Activated naive CD4-positive, alpha-beta T cell treated with anti-CD3 and anti-CD28 coated beads, Interleukin-2, amount 50 U/mL, for 72 hours (primary cell): ENCODE measurements around the gene UBE2C. TPM values are rescaled to one million over a fixed set of nuclear protein-coding genes. Genes with fewer than 3 reads are reported as not detected.
"Not testable (repeated sequence)": the region's sequence is repeated elsewhere in the genome, so short reads cannot be mapped to it uniquely, and the experiment has no call there.

Experiments used
- ATAC-seq, 2 donors: fragments of 150-1000 bp; cut with Tn5 transposase; 2 replicates each; pipeline ENCODE4 v1.10.0; 2021; ENCODE audit warnings: mild to moderate bottlenecking in 2 of 2, moderate library complexity in 2 of 2
- DNase-seq, 2 donors: peaks; one replicate each; pipeline ENCODE4 v3.0.0; 2021 to 2022; ENCODE audit warnings: low spot score in 2 of 2
- H3K27ac Mint-ChIP-seq, 2 donors: one replicate each; pipeline ENCODE4 v1.8.0; 2022; ENCODE audit warnings: mild to moderate bottlenecking in 2 of 2, mixed read lengths in 2 of 2
- H3K36me3 Mint-ChIP-seq, 2 donors: one replicate each; pipeline ENCODE4 v1.8.0; 2022; ENCODE audit warnings: mixed read lengths in 2 of 2
- H3K9me3 Mint-ChIP-seq, 2 donors: one replicate each; pipeline ENCODE4 v1.8.0; 2022; ENCODE audit warnings: mixed read lengths in 2 of 2
- total RNA-seq, 2 donors: library from RNA; stranded (reverse); gene quantifications; one replicate each; pipeline ENCODE4 v1.2.3, GENCODE V29; 2022

UBE2C gene
- total RNA-seq, 2 donors from 2014 or later: 200 to 371 TPM

DNA sequence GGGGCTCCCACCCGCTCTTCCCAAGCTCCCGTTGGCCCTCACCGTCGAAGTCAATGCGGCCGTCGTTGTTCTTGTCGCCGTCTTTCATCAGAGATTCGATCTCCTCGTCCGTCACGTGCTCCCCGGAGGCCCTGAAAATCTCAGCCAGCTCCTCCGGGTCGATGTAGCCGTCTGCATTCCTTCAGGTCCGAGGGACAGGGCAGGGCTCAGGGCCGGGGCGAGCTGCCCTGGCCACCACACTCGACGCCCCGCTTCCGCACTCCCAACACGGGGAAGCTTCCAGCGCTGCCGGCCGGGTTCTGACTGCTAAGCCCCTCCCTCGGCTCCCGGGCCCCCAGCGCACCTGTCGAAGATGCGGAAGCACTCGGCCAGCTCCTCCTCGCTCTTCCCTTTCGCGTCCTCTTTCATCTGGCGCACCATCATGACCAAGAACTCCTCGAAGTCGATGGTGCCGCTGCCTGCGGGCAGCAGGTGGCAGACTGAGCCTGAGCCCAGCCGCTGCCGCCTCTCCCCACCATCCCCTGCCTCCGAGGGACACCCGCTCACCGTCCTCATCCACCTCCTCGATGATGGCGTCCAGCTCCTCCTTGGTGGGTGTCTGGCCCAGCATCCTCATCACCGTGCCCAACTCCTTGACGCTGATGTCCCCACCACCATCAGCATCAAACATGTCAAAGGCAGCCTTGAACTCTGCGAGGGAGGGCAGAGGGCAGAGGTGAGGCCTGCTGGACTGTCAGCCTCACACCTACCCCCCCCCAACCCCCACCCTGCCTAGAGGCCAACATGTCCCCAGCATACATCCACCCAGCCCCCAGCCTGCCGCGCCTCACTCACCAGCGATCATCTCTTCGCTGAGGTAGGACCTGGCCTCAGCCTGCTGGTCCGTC lies 11.7 kb downstream of the UBE2C start:
- ATAC-seq (peak; percentile 69 to 87), DNase-seq (peak in 1 of 2 donors; percentile 52)
- H3K9me3 Mint-ChIP-seq: no peaks in the 10 kb centered on the region
- peak overlapping the region; percentile 8 to 56 for H3K27ac Mint-ChIP-seq
- peaks cover 0 to 9% of the 10 kb centered on the region in 2 donors for H3K36me3 Mint-ChIP-seq

DNA sequence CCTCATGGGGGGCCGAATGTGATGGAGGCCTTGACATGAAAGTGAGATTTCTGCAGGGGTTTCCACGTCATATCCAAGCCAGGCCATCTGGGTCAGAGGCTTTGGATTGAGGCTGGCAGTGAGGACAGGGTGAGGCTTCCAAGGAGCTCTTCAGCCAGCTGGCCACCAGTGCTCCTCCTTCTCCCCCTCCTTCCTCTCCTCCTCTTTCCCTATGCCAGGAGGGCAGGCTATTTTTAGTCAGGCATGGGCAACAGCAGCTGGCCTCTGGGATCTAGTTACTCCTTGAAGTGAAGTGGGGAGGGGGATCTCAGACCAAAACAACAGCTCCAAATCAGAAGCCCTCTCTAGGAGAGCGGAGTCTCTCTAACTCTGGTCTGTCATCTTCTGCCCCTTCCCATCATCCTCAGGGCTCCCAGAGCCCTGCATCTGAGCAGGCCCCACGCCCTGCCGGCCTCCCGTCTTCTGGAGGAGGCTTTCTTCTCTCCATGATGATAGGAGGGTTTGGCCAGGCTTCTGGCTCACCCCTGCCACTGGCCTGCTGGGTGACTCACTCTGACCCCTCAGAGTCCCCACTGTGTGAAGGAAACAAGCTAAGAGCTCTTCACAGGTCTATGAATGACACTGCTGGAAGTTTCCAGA lies 14.1 kb downstream of the UBE2C start:
- DNase-seq: no peak
- Mint-ChIP-seq H3K27ac (no peak overlapping the region), H3K36me3 (peaks cover 0 to 9% of the 10 kb centered on the region in 2 donors), H3K9me3 (no peaks in the 10 kb centered on the region)
- ATAC-seq: no peak

DNA sequence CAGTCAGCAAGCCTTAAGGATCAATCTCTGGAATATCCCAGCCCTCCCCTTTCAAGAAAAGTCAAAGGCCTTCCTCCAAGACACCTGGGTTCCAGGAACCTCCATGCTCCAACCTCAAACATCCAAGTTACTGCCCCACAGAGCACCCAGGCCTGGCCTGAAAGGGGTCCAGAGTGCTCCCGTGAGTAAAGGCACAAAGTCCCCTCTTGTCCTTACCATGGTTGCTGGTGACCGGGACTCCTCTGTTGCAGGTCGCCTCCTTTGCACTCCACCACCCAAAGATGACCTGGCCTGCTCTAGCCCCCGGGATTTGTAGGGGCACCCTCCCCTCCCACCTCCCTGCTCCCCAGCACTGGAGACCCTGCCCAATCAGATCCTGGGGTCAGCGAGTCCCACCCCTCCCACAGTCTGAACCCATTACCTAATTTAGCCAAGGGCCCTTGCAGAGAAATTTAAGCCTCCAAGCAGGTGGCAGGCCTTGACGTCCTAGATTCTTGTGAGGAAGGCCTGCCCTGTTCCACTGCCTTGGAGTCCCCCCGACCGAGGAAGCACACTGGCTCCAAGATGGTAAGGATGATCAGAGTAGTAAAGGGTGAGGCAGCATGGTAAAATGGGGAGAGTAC lies 14.7 kb downstream of the UBE2C start, which contains the start of gene TNNC2:
Gene TNNC2 (minus strand): TSS at position 283 of the 623 bp plus-strand sequence. CDS start 64 bp downstream, at position 219.
- Mint-ChIP-seq H3K36me3 (peaks cover 0 to 9% of the 10 kb centered on the region in 2 donors), H3K9me3 (no peaks in the 10 kb centered on the region), H3K27ac (no peak within 1 kb of the TSS)
- DNase-seq (no peak), ATAC-seq (no peak)

DNA sequence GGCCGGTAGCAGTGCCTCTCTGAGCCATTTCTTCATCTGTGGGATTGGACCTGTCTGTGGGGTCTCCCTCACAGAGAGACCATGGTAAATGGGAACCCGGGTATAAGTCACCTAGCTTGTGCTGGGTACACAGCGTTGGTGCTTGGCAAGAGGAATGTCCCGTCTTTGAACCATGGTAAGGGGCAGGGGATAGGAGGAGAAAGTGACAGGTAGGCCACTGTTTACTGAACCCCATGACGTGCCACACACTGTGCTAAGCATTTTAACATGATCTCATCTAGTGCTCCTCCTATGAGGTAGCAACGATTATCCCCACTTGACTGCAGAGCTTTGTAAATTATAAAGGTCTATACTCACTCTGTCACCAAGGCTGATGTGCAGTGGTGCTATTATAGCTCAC lies 15.3 kb downstream of the UBE2C start:
- DNase-seq (no peak), ATAC-seq (no peak)
- H3K9me3 Mint-ChIP-seq: no peaks in the 10 kb centered on the region
- no peak overlapping the region for H3K27ac Mint-ChIP-seq
- H3K36me3 Mint-ChIP-seq: peaks cover 0 to 9% of the 10 kb centered on the region in 2 donors

DNA sequence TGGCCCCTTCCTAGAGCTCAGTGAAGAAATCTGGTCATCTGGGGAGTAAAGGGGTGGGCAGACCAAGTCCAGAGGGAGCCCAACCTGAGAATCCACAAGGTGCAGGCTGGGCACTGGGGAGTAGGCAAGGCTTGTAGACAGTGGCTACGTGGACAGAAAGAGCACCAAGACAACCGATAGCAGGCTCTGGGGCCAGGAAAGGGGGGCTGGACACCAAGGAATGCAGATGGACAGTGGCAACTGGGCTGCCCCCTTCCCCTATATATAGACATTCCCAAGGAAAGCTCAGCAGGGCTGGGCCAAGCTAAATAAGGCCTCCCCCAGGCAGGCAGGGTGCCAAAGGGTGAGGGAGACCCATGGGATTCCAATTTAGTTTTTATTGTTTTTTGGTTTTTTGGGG lies 16.1 kb downstream of the UBE2C start:
- Mint-ChIP-seq H3K9me3 (no peaks in the 10 kb centered on the region), H3K27ac (no peak overlapping the region), H3K36me3 (peaks cover 0 to 8% of the 10 kb centered on the region in 2 donors)
- DNase-seq: no peak
- ATAC-seq: no peak

DNA sequence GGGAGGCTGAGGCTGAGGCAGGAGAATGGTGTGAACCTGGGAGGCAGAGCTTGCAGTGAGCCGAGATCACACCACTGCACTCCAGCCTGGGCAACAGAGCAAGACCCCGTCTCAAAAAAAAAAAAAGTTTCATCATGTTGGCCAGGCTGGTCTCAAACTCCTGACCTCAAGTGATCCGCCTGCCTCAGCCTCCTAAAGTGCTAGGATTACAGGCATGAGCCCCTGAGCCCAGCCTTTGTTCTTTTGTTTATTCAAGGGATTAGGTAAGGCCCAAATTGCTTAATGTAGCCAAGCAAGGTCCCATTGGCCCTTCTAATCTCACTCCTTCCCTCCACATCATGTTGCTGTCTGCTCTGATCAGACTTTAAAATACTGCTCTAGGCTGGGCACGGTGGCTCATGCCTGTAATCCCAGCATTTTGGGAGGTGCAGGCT lies 17.2 kb downstream of the UBE2C start:
- not testable (repeated sequence) for H3K27ac Mint-ChIP-seq, H3K36me3 Mint-ChIP-seq, ATAC-seq, DNase-seq, H3K9me3 Mint-ChIP-seq

DNA sequence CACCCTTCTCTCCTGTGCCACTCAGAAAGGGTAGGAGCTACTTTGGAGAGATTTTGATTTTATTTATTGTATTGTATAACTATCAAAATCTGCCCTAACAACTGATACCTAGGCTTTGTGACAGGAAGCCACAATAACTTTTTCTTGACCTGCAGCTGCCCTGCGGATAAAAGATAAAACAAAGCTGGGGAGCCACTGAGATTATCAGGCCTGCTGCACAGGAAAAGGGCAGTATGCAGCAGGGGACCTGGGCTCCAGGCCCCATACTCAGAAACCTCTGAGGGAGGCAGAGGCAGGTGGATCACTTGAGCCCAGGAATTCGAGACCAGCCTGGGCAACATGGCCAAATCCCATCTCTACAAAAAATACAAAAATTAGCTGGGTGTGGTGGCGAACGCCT lies 20.2 kb downstream of the UBE2C start:
- H3K36me3 Mint-ChIP-seq: no peaks in the 10 kb centered on the region
- no peak for ATAC-seq
- H3K9me3 Mint-ChIP-seq: no peaks in the 10 kb centered on the region
- H3K27ac Mint-ChIP-seq: peak overlapping the region in 1 of 2 donors; percentile 43
- no peak for DNase-seq

DNA sequence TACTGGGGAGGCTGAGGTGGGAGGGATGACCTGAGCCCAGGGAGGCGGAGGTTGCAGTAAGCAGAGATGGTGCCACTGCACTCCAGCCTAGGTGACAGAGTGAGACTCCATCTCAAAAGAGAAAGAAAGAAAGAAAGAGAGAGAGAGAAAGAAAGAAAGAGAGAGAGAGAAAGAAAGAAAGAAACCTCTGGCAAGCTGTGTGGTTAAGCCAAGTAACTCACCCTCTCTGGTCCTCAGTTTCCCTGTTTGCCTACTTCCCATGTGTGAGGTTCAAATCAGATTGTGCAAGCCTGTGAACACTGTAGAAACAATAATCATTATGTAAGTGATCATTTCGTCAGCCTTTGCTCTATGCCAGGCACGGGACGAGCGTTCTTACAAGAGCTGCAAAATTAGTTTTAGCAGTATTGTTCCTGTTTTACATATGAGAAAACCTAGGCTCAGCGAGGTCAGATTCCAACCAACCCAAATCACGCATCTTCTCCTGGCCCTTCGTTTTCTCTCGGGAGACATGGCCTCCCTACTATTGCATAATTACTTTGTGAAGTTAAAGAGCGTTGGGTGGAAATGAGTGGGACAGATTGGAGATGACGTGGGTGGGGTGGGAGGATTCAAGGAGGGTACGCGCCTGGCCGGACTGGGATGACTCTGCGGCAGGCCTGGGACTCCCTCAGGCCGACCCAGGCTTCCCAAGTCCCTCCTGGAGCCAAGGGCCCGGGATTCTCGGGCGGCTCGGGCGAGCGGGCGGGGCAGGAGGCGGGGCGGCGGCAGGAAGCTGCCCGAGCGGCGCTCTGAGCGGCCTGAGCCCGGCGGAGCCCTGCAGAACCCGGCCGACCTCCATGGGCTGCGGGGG lies 20.8 kb downstream of the UBE2C start, which contains the start of gene SNX21:
Gene SNX21 (plus strand): TSS at position 770 of the 853 bp plus-strand sequence. CDS start 121 bp downstream, outside the sequence.
- H3K36me3 Mint-ChIP-seq: no peaks in the 10 kb centered on the region
- H3K9me3 Mint-ChIP-seq: no peaks in the 10 kb centered on the region
- DNase-seq (peak in 1 of 2 donors; percentile 38), ATAC-seq (peak; percentile 71 to 81)
- H3K27ac Mint-ChIP-seq: peak within 1 kb of the TSS in 1 of 2 donors; percentile 43

DNA sequence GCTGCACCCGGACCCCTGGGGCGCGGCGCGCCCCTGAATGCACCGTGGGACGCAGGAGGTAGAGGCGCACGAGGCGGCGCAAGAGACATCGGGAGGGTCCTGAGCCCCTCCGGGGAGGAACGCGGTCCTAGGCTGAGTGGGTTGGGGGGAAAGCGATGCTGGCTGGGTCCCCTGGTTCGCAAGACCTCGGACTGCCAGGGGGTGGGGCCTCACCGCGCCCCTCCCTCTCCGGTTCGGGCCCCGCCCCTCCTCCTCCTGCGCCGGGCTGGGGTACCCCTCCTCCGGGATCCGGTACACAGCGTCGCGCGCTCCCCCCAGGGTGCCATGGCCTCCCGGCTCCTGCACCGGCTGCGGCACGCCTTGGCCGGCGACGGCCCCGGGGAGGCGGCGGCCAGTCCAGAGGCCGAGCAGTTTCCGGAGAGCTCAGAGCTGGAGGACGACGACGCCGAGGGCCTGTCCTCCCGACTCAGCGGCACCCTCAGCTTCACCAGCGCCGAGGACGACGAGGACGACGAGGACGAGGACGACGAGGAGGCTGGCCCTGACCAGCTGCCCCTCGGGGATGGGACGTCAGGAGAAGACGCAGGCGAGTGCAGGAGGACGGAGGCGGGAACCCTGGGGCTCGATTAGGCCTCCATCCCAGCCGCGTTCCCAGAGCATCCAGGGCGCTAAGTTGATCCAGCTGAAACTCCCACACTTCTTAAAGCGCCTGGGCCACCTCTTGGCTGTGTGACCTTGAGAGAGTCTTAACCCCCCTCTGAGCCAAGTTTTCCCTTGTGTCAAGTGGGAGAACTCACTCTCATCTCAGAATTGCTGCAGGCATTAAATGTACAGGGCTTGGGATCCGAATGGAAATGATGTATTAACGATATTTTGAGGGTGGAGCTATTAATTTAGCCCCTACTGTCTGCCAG lies 21.7 kb downstream of the UBE2C start:
- no peak overlapping the region for H3K27ac Mint-ChIP-seq
- no peaks in the 10 kb centered on the region for H3K36me3 Mint-ChIP-seq
- no peaks in the 10 kb centered on the region for H3K9me3 Mint-ChIP-seq
- peak; percentile 76 to 87 for ATAC-seq
- peak in 1 of 2 donors; percentile 65 for DNase-seq

DNA sequence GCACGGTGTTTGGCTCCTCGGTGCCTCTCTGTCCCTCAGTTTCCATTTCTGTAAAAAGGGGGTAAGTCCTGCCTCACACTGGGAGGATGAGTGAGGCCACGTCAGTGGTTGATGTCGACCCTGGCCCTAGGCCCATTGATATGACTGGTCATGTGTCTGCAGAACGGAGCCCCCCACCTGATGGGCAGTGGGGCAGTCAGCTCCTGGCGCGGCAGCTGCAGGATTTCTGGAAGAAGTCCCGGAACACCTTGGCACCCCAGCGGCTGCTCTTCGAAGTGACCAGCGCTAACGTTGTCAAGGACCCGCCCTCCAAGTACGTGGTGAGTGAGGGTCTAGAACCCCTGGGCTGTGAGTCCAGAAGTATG lies 22.3 kb downstream of the UBE2C start:
- no peaks in the 10 kb centered on the region for H3K9me3 Mint-ChIP-seq
- H3K36me3 Mint-ChIP-seq: no peaks in the 10 kb centered on the region
- DNase-seq (no peak), ATAC-seq (no peak)
- H3K27ac Mint-ChIP-seq: no peak overlapping the region

DNA sequence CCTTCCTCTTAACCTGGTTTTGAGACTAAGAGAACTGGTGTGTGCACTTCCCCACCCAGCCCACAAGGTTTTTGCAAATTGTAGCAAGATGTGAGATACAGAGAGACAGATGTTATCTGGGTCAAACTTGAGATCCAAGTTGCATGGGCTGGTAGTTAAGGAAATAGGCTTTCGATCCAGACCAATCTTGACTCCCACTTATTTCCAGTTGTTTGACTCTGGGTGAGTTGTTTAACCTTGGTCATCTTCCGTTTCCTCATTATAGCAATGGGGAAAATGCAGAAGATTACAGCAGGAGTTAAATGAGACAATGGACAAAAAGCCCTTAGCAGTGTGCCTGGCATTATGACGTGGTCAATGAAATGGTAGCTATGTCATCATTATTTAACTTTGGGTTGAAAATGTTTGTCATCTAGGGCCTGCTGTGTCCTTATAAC lies 22.9 kb downstream of the UBE2C start:
- ATAC-seq: no peak
- Mint-ChIP-seq H3K27ac (no peak overlapping the region), H3K36me3 (no peaks in the 10 kb centered on the region), H3K9me3 (no peaks in the 10 kb centered on the region)
- no peak for DNase-seq

DNA sequence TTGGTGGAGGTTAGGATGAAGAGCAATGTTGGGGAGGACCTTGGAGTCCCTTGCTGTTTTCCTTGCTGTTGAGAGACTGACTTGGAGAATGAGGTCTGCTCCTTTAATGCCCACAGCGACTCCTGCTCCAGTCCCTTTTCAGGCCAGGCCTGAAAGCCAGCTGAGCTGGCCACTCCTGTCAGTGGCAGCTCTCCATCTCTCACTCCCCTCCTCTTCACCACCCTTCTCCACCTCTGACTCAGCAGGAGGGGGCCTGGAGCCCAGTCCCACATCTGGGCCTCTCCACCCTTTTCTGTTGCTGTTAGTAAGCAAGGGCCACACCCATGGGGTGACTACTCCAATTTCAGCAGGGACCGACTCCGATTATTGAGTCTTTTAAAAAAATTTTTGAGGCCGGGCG lies 23.4 kb downstream of the UBE2C start:
- no peaks in the 10 kb centered on the region for H3K9me3 Mint-ChIP-seq
- no peaks in the 10 kb centered on the region for H3K36me3 Mint-ChIP-seq
- ATAC-seq (no peak), DNase-seq (no peak)
- H3K27ac Mint-ChIP-seq: no peak overlapping the region

DNA sequence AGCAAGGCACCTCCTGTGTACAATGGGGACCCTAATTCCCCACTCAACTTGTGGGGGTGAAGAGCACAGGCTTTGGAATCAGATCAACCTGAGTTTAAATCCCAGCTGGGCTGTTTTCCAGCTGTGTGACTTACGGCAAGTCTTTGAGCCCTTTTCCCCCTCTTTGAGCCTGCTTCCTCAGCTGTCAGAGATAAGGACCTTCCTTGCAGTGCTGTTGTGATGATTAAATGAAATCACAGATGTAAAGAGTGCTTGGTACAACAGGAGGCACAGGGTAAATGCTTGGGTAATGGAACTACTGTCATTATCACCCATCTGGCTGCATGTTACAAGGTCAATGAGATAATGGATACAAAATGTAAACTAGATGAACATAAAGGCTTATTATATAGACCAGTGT lies 24.4 kb downstream of the UBE2C start:
- no peak for DNase-seq
- no peak overlapping the region for H3K27ac Mint-ChIP-seq
- H3K36me3 Mint-ChIP-seq: no peaks in the 10 kb centered on the region
- no peaks in the 10 kb centered on the region for H3K9me3 Mint-ChIP-seq
- ATAC-seq: no peak

DNA sequence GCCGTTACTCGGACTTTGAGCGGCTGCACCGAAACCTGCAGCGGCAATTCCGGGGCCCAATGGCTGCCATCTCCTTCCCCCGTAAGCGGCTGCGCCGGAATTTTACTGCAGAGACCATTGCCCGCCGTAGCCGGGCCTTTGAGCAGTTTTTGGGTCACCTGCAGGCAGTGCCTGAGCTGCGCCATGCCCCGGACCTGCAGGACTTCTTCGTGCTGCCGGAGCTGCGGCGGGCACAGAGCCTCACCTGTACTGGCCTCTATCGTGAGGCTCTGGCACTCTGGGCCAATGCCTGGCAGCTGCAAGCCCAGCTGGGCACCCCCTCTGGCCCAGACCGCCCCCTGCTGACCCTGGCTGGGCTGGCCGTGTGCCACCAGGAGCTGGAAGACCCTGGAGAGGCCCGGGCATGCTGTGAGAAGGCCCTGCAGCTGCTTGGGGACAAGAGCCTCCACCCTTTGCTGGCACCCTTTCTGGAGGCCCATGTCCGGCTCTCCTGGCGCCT lies 28.3 kb downstream of the UBE2C start:
- peaks cover 0 to 4% of the 10 kb centered on the region in 2 donors for H3K36me3 Mint-ChIP-seq
- no peaks in the 10 kb centered on the region for H3K9me3 Mint-ChIP-seq
- DNase-seq (no peak), ATAC-seq (no peak)
- peak overlapping the region in 1 of 2 donors; percentile 44 for H3K27ac Mint-ChIP-seq
